CD1c-positive myeloid dendritic cell (primary cell): Measurements from ENCODE around the gene PCDHGB1.
A peak's percentile ranks its signal among the peaks of the same experiment; 100 is the strongest.
"Not testable (repeated sequence)": the region's sequence is repeated elsewhere in the genome, so short reads cannot be mapped to it uniquely, and the experiment has no call there.

ENCODE experiments used
- DNase-seq: peaks from one replicate; pipeline ENCODE4 v3.0.0-alpha.2; 2016; ENCODE audit errors: extremely low spot score

PCDHGB1 gene

GRCh38 chr5:141346017-141346416, 3.9 kb upstream of the PCDHGB1 start:
- DNase-seq: not testable (repeated sequence)

- no peak for DNase-seq
These were observed 1.7 kb downstream of the PCDHGB1 start for GRCh38 chr5:141351591-141351990.

- DNase-seq: peak; percentile 19
These were observed 5.1 kb downstream of the PCDHGB1 start, which contains the start of gene PCDHGA4 for GRCh38 chr5:141354900-141355469. PCDHGA4 (plus strand) TSS chr5:141355021; CDS start chr5:141355108, 87 bp downstream.

DNA sequence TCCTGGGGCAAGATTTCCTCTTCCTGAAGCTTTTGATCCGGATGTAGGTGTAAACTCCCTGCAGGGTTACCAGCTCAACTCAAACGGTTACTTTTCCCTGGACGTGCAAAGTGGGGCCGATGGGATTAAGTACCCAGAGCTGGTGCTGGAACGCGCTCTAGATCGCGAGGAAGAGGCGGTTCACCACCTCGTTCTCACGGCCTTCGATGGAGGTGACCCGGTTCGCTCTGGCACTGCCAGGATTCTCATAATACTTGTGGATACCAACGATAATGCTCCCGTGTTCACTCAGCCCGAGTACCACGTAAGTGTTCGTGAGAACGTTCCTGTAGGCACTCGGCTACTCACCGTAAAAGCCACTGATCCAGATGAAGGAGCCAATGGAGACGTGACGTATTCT, 5.7 kb downstream of the PCDHGB1 start:
- no peak for DNase-seq

DNA sequence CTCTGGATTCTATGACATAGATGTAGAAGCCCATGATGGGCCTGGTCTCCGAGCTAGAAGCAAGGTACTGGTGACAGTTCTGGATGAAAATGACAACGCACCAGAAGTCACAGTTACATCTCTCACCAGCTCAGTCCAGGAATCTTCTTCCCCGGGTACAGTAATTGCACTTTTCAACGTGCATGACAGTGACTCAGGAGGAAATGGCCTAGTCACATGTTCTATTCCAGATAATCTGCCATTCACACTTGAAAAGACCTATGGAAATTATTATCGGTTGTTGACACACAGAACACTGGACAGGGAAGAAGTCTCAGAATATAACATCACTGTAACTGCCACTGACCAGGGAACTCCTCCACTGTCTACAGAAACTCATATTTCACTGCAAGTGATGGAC, 6.2 kb downstream of the PCDHGB1 start:
- DNase-seq: no peak

DNA sequence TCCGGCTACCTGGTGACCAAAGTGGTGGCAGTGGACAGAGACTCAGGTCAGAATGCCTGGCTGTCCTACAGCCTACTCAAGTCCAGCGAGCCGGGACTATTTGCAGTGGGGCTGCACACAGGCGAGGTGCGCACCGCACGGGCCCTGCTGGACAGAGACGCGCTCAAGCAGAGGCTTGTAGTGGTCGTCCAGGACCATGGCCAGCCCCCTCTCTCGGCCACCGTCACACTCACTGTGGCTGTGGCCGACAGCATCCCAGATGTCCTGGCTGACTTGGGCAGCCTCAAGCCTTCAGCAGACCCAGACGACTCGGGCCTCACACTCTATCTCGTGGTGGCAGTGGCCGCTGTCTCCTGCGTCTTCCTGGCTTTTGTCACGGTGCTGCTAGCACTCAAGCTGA, 7.1 kb downstream of the PCDHGB1 start:
- DNase-seq: no peak

DNA sequence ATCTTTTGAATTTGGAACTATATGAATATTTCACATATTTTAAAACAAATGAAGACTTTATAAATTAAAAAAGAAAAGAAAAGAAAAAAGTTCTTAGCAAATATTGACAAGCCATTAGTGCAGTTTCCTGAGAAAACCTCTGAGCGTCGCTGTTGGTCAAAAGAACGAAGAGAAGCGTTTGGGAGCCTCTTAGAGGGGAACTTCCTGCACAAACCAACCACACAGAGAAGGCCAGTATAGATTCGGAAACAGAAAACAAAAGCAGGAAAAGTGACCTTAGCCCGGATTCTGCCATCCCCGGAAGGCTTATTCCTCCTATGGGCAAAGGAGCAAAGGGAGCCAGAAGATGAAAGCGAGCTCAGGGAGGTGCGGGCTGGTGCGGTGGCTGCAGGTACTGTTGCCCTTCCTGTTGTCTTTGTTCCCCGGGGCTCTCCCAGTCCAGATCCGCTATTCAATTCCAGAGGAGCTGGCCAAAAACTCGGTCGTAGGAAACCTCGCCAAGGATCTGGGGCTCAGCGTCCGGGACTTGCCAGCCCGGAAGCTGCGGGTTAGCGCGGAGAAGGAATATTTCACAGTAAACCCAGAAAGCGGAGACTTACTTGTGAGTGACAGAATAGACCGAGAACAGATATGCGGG, 10.0 kb downstream of the PCDHGB1 start, which contains the start of gene PCDHGB2:
PCDHGB2 (plus strand) TSS at position 205 of the 637 bp plus-strand sequence; CDS start at position 347, 142 bp downstream.
- peak; percentile 49 for DNase-seq

GRCh38 chr5:141360685-141361084, 10.8 kb downstream of the PCDHGB1 start:
- no peak for DNase-seq

- no peak for DNase-seq
These were observed 12.8 kb downstream of the PCDHGB1 start for GRCh38 chr5:141362719-141363118.

DNA sequence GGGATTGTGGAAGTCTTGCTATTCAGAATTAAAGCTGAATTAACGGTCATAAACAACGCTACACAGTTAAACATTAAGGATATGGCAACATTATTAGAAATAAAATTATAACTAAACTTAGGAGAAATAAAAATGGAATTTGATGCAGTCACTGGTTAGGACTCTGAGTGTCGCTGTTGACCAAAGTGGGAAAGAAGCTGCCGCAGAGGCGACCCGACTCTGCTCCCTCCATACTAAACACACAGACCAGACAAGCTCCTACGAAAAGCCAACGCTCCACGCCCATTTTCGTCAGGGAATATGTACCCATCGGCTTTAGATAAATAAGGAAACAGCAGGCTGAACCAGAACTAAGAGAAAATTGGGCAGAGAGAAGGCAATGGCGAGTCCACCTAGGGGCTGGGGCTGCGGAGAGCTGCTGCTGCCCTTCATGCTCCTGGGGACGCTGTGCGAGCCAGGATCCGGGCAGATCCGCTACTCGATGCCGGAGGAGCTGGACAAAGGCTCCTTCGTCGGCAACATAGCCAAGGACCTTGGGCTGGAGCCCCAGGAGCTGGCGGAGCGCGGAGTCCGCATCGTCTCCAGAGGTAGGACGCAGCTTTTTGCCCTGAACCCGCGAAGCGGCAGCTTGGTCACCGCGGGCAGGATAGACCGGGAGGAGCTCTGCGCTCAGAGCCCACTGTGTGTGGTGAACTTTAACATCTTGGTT, 14.2 kb downstream of the PCDHGB1 start, which contains the start of gene PCDHGA5:
PCDHGA5 (plus strand) TSS at position 211 of the 709 bp plus-strand sequence; CDS start at position 380, 169 bp downstream.
- no peak for DNase-seq

DNA sequence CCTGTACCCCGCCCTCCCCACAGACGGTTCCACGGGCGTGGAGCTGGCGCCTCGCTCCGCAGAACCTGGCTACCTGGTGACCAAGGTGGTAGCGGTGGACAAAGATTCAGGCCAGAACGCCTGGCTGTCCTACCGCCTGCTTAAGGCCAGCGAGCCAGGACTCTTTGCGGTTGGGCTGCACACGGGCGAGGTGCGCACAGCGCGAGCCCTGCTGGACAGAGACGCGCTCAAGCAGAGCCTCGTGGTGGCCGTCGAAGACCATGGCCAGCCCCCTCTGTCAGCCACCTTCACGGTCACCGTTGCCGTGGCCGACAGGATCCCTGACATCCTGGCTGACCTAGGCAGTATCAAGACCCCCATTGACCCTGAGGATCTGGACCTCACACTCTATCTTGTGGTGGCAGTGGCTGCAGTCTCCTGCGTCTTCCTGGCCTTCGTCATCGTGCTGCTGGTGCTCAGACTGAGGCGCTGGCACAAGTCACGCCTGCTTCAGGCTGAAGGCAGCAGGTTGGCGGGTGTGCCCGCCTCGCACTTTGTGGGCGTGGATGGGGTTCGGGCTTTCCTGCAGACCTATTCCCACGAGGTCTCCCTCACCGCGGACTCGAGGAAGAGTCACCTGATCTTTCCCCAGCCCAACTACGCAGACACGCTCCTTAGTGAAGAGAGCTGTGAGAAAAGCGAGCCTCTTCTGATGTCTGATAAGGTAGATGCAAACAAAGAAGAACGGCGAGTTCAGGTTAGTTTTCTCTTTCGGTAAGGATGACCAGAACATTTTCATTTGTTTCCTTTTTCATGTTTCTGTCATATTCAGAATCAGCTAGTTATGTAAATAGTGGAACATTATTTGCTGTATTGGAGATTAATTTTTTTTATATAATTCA, 16.4 kb downstream of the PCDHGB1 start:
- DNase-seq: no peak

GRCh38 chr5:141369994-141370848, 20.3 kb downstream of the PCDHGB1 start, which contains the start of gene PCDHGB3:
PCDHGB3 (plus strand) TSS chr5:141370242; CDS start chr5:141370395, 153 bp downstream.
- peak; percentile 31 for DNase-seq

- DNase-seq: no peak
These were observed 21.9 kb downstream of the PCDHGB1 start for GRCh38 chr5:141371572-141372475.

DNA sequence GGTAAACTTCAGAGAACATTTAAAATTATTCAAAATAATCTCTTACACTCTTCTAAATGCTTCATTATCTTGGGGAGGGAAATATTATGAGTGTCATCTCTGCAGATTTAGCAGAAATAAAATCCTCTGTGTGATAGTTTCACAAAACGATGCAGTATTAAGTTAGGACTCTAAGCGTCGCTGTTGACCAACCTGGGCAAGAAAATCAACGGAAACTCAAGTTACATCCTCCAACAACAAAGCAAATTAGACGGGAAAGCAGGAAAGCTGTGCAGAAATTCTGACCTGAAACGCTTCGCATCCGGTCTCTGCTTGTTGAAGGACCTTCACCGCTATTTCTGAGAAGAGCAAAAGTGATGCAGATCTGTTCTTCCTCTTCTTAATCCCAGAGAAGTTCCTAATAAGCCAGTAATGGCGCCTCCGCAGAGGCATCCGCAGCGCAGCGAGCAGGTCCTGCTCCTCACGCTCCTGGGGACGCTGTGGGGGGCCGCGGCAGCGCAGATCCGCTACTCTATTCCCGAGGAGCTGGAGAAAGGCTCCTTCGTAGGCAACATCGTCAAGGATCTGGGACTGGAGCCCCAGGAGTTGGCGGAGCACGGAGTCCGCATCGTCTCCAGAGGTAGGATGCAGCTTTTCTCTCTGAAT, 23.9 kb downstream of the PCDHGB1 start, which contains the start of gene PCDHGA6:
PCDHGA6 (plus strand) TSS at position 219 of the 645 bp plus-strand sequence; CDS start at position 412, 193 bp downstream.
- DNase-seq: no peak

- no peak for DNase-seq
These were observed 24.7 kb downstream of the PCDHGB1 start for GRCh38 chr5:141374627-141375026.

DNA sequence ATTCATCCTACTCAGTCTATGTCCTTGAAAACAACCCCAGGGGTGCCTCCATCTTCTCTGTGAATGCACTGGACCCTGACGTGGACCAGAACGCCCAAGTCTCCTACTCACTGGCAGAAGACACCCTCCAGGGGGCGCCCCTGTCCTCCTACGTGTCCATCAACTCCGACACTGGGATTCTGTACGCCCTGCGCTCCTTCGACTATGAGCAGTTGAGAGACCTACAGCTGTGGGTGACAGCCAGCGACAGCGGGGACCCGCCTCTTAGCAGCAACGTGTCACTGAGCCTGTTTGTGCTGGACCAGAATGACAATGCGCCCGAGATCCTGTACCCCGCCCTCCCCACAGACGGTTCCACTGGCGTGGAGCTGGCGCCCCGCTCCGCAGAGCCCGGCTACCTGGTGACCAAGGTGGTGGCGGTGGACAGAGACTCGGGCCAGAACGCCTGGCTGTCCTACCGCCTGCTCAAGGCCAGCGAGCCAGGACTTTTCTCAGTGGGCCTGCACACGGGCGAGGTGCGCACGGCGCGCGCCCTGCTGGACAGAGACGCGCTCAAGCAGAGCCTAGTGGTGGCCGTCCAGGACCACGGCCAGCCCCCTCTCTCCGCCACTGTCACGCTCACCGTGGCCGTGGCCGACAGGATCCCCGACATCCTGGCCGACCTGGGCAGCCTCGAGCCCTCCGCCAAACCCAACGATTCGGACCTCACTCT, 25.7 kb downstream of the PCDHGB1 start:
- not testable (repeated sequence) for DNase-seq

GRCh38 chr5:141382469-141383294, 32.8 kb downstream of the PCDHGB1 start, which contains the start of gene PCDHGA7:
PCDHGA7 (plus strand) TSS chr5:141382742; CDS start chr5:141382900, 158 bp downstream.
- DNase-seq: no peak
